GM12801 (cell line): Measurements from ENCODE around the gene PTGER4.

Experiments
- CTCF ChIP-seq: IDR thresholded peaks from one replicate; pipeline ENCODE4 v1.5.1; 2011; ENCODE audit warnings: control low read depth; ENCODE audit not compliant: insufficient read length; ENCODE audit errors: extremely low read depth

PTGER4 gene

GRCh38 chr5:40716000-40716399, 36.3 kb downstream of the PTGER4 start:
- no peak for TF ChIP-seq CTCF

GRCh38 chr5:40716590-40716989, 36.9 kb downstream of the PTGER4 start:
- no peak for TF ChIP-seq CTCF

GRCh38 chr5:40717281-40717680, 37.6 kb downstream of the PTGER4 start:
- no peak for TF ChIP-seq CTCF

- TF ChIP-seq CTCF: no peak
Measured at GRCh38 chr5:40720069-40720468, 40.4 kb downstream of the PTGER4 start.

- no peak for TF ChIP-seq CTCF
Measured at GRCh38 chr5:40733434-40733833, 53.7 kb downstream of the PTGER4 start.

- no peak for TF ChIP-seq CTCF
Measured at GRCh38 chr5:40733879-40734563, 54.3 kb downstream of the PTGER4 start.

GRCh38 chr5:40734986-40735385, 55.3 kb downstream of the PTGER4 start:
- TF ChIP-seq CTCF: no peak
